SK-N-MC (cell line): ENCODE results near the gene MAGI2.

ENCODE experiments used
- EZH2 ChIP-seq: fragments of 200-600 bp; sonication (generic); IDR thresholded peaks from one replicate; pipeline ENCODE4 v1.6.1; 2017; ENCODE audit warnings: antibody characterized with exemption
- POLR2AphosphoS5 ChIP-seq: IDR thresholded peaks from 2 replicates; pipeline ENCODE4 v1.6.1; 2012; ENCODE audit warnings: mild to moderate bottlenecking, low read depth, low read length, borderline replicate concordance

DNA sequence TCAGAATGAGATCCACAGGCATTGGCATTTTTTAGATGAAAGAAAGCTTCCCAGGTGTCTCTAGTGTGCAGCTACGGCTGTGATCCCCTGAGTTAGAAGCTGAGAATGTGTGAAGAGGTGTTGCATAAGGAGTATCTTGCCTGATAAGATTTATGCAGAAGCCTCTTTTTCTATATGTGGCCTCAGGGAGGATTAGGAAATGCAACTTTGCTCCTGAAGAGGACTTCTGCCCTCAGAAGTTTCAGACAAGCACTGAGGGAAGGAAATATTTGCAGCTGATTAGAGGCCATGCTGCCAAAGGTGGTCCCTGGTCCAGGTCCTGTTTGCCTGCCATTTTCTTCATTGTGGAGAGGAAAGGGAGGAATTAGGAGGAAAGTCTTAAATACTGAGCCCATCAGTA lies 1103.1 kb downstream of the MAGI2 start:
- TF ChIP-seq EZH2: no peak
- no peak for TF ChIP-seq POLR2AphosphoS5
